ENCODE results near the gene DPP10.

The DPP10 gene

DNA sequence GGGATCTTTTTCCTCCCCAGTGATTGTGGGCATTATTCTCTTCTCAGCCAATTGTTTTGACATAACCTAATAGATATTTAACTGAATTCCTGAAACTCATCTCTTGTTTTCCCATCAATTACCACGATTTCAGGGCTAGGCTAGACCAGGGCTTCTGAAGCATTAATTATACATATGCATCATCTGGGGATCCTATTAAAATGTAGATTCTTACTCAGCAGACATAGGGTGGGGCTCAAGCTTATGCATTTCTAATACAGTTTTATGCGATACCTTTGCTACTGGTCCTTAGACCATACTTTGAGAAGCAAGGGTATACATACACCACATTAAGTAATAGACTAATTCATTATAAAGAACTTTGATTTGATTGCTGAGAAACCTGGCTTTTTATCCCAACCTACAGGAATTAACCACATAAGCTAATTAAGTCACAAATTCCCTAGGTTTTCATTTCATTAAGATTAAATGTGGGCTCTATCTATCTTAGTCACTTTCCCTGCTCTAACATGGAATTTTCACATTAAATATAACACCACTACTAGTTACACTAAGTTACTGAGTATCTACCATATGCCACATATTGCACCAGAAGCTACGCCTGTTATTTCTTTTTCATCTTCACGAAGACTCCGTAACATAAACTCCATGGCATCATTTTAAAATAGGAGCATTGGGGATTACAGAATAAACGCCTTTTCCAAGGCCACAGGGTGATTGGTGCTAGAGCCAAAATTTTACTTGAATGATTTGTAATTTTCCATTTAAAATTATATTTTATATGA is 417.5 kb downstream of the DPP10 start:
- no peaks in the 10 kb centered on the region for H3K4me1 ChIP-seq (ENCODE audit: control insufficient read depth, insufficient read depth, low read length)
- no peaks in the 10 kb centered on the region for H3K27me3 ChIP-seq (ENCODE audit: control insufficient read depth, insufficient read depth, low read length)
- no peaks in the 10 kb centered on the region for H3K36me3 ChIP-seq (ENCODE audit: control insufficient read depth, insufficient read depth, low read length)
- no peaks in the 10 kb centered on the region for H3K9me3 ChIP-seq (ENCODE audit: control insufficient read depth, insufficient read depth, low read length)
- no peak overlapping the region for H3K27ac ChIP-seq (ENCODE audit: low read length)
- WGBS (ENCODE audit: insufficient coverage, insufficient read length): no CpG with 5 or more reads among the region's 6 CpGs
- no peak overlapping the region for H3K4me3 ChIP-seq (ENCODE audit: low read length)
- DNase-seq (ENCODE audit: low read depth, low spot score): no peak

DNA sequence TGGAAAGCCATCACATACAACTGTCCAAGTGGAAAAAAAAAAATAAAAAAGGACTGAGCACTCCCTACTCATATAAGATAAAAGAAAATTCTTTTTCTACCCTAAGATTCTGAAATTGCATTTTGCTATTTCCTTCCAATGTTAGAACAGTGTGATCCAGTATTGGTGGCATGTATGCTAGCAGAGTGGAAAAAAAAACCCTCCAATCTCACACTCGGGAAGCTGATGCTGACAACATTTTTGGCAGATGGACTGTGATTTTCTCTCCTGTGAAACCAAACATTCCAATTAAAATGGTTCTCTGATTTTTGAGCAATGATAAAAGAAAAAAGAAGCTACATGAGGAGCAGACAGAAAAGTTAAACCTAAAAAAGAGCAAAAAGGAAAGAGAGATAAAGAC is 419.8 kb downstream of the DPP10 start:
- DNase-seq (ENCODE audit: low read depth, low spot score): no peak
- H3K4me3 ChIP-seq (ENCODE audit: low read length): no peak overlapping the region
- no peaks in the 10 kb centered on the region for H3K27me3 ChIP-seq (ENCODE audit: control insufficient read depth, insufficient read depth, low read length)
- H3K27ac ChIP-seq (ENCODE audit: low read length): no peak overlapping the region
- no peaks in the 10 kb centered on the region for H3K9me3 ChIP-seq (ENCODE audit: control insufficient read depth, insufficient read depth, low read length)
- no peaks in the 10 kb centered on the region for H3K36me3 ChIP-seq (ENCODE audit: control insufficient read depth, insufficient read depth, low read length)
- no CpG with 5 or more reads among the region's 1 CpG for WGBS (ENCODE audit: insufficient coverage, insufficient read length)
- no peaks in the 10 kb centered on the region for H3K4me1 ChIP-seq (ENCODE audit: control insufficient read depth, insufficient read depth, low read length)

DNA sequence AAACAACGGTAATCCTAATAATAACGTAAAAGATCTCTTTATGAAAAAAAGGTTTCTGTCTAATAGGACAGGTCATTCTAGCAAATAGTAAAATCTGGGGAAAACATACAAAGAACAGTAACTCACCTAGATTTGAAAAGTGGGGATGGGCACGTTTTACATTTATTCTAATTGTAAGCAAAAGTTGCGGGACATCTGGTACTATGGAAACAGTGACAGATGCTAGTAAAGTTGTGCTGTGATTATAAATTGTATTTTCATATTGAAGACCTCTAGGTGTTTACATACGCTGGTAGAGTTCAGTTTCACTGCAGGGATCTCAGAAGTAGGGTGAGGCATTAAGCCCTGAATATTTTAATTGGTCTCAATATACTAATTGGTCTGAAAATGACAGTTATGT is 422.5 kb downstream of the DPP10 start:
- Histone ChIP-seq H3K4me3 (ENCODE audit: low read length) (no peak overlapping the region), H3K27ac (ENCODE audit: low read length) (no peak overlapping the region), H3K27me3 (ENCODE audit: control insufficient read depth, insufficient read depth, low read length) (no peaks in the 10 kb centered on the region), H3K9me3 (ENCODE audit: control insufficient read depth, insufficient read depth, low read length) (no peaks in the 10 kb centered on the region), H3K36me3 (ENCODE audit: control insufficient read depth, insufficient read depth, low read length) (no peaks in the 10 kb centered on the region), H3K4me1 (ENCODE audit: control insufficient read depth, insufficient read depth, low read length) (no peaks in the 10 kb centered on the region)
- WGBS (ENCODE audit: insufficient coverage, insufficient read length): no CpG with 5 or more reads among the region's 5 CpGs
- no peak for DNase-seq (ENCODE audit: low read depth, low spot score)

DNA sequence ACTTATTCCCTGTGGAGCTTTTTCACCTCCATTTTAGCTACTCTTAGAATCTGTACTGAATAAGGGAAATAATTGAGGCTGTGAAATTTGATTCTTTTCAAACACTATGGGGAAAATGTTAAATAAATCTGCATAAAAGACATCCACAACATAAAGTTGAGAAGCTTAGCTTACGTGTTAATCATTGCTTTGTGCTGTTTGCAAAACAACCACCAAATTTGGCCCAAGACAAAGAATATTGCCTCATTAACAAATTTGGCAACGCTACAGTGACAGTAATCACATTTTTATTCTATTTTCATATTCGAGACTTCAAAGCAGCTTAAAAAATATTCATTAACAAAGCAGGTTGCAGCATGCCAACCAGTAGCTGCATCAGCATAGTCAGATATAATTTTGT is 437.6 kb downstream of the DPP10 start:
- Histone ChIP-seq H3K27me3 (ENCODE audit: control insufficient read depth, insufficient read depth, low read length) (no peaks in the 10 kb centered on the region), H3K4me1 (ENCODE audit: control insufficient read depth, insufficient read depth, low read length) (no peaks in the 10 kb centered on the region), H3K27ac (ENCODE audit: low read length) (no peak overlapping the region), H3K9me3 (ENCODE audit: control insufficient read depth, insufficient read depth, low read length) (no peaks in the 10 kb centered on the region), H3K4me3 (ENCODE audit: low read length) (no peak overlapping the region), H3K36me3 (ENCODE audit: control insufficient read depth, insufficient read depth, low read length) (no peaks in the 10 kb centered on the region)
- DNase-seq (ENCODE audit: low read depth, low spot score): no peak
- WGBS (ENCODE audit: insufficient coverage, insufficient read length): no CpG with 5 or more reads among the region's 3 CpGs

DNA sequence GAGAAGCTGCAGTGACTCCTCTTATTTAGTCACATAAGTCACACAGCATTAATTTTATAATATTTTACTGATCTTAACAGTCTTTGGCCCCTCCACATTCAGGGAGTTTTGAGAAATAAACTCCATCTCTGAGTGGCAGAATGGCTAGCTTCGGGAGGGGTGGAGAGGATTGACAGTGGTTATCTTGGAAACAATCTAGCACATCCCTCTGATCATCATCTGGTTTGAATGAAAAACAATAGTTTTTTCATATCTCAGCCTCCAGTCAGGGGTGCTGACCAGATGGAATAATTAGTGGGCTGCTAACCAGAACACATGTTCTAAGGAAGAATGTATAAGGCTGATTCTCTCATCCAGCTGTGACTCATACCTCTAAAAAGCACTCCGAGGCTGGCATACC is 477.5 kb downstream of the DPP10 start:
- WGBS (ENCODE audit: insufficient coverage, insufficient read length): no CpG with 5 or more reads among the region's 2 CpGs
- Histone ChIP-seq H3K27ac (ENCODE audit: low read length) (no peak overlapping the region), H3K27me3 (ENCODE audit: control insufficient read depth, insufficient read depth, low read length) (no peaks in the 10 kb centered on the region), H3K9me3 (ENCODE audit: control insufficient read depth, insufficient read depth, low read length) (no peaks in the 10 kb centered on the region), H3K36me3 (ENCODE audit: control insufficient read depth, insufficient read depth, low read length) (no peaks in the 10 kb centered on the region), H3K4me1 (ENCODE audit: control insufficient read depth, insufficient read depth, low read length) (no peaks in the 10 kb centered on the region), H3K4me3 (ENCODE audit: low read length) (no peak overlapping the region)
- DNase-seq (ENCODE audit: low read depth, low spot score): no peak

DNA sequence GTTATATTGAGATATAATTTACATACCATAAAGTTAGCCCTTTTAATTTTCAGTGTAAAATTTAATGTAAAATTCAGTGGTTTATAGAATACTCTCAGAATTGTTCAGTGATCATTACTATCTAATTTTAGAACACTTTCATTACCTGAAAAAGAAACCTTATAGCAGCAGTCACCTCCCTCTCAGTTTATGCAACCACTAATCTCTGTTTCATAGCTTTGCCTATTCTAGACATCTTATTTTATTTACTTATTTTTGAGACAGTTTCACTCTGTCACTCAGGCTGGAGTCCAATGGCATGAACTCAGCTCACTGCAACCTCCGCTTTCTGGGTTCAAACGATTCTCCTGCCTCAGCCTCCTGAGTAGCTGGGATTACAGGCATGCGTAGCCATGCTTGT is 479.6 kb downstream of the DPP10 start:
- WGBS (ENCODE audit: insufficient coverage, insufficient read length): no CpG with 5 or more reads among the region's 3 CpGs
- no peaks in the 10 kb centered on the region for H3K9me3 ChIP-seq (ENCODE audit: control insufficient read depth, insufficient read depth, low read length)
- no peaks in the 10 kb centered on the region for H3K27me3 ChIP-seq (ENCODE audit: control insufficient read depth, insufficient read depth, low read length)
- no peak for DNase-seq (ENCODE audit: low read depth, low spot score)
- no peak overlapping the region for H3K4me3 ChIP-seq (ENCODE audit: low read length)
- no peaks in the 10 kb centered on the region for H3K36me3 ChIP-seq (ENCODE audit: control insufficient read depth, insufficient read depth, low read length)
- H3K4me1 ChIP-seq (ENCODE audit: control insufficient read depth, insufficient read depth, low read length): no peaks in the 10 kb centered on the region
- no peak overlapping the region for H3K27ac ChIP-seq (ENCODE audit: low read length)

DNA sequence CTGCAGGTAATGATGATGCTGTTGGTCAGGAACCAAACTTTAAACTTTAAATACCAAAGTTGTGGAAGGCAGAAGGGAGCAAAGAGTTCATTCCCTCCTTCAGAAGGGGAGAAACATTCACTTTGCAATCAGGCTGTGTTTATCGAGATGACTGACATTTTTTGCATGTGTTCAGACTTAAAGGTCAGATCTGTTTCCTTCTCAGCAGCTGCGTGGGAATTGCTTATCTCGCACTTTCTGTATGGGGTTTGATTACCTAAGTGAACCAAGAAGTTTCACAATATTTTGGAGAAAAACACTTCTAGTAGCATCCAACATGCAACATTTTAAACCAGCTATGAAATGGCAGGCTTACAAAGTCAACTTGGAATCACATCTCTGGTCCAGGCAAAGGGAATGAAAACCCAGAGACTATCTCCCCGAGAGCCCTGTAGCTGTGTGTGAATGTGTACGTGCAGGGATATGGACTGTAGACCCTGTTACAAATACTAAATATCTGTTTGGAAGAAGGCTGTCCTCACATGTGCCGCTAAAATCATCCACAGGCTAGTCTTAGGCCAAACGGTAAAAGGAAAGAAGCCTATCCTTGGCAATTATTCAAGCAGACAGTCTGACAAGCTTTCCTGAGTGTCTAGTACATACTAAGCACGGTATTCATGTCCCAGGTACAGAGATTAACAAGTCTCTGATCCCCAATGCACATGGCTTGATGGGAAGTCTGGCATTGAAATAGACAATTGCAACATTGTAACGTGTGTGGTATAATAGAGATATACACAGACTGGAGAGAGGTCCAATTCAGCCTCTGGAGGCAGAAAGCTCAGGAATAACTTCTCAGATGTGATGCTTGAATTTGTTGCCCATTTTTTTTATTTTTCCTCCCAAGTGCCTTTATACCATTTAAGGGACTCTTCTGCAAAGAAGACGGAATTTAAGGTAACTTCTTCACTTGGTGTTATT is 483.1 kb downstream of the DPP10 start:
- H3K27ac ChIP-seq (ENCODE audit: low read length): no peak overlapping the region
- H3K4me1 ChIP-seq (ENCODE audit: control insufficient read depth, insufficient read depth, low read length): no peaks in the 10 kb centered on the region
- H3K4me3 ChIP-seq (ENCODE audit: low read length): no peak overlapping the region
- no peak for DNase-seq (ENCODE audit: low read depth, low spot score)
- no CpG with 5 or more reads among the region's 10 CpGs for WGBS (ENCODE audit: insufficient coverage, insufficient read length)
- H3K36me3 ChIP-seq (ENCODE audit: control insufficient read depth, insufficient read depth, low read length): no peaks in the 10 kb centered on the region
- H3K9me3 ChIP-seq (ENCODE audit: control insufficient read depth, insufficient read depth, low read length): no peaks in the 10 kb centered on the region; the same call in 1 of the 2 replicates
- no peaks in the 10 kb centered on the region for H3K27me3 ChIP-seq (ENCODE audit: control insufficient read depth, insufficient read depth, low read length)

DNA sequence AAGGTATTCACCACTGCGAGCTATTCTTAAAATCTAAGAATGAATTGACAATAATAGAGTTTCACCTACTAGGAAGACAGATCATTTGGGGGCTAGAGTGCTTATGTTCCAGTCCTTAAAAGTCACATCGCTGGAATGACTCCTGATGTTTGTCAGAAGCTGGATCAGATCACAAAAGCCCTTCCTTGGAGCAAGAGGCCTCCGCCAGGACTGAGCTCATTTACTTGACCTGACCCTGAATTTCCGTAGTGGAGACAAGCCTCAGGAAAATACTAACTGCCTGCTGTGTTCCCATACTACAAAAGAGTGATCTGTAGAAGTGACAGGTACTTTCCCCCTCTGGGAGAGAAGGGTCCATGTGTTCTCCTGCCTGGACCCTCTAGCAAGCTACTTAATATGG is 483.9 kb downstream of the DPP10 start:
- H3K4me3 ChIP-seq (ENCODE audit: low read length): no peak overlapping the region
- H3K27me3 ChIP-seq (ENCODE audit: control insufficient read depth, insufficient read depth, low read length): no peaks in the 10 kb centered on the region
- H3K9me3 ChIP-seq (ENCODE audit: control insufficient read depth, insufficient read depth, low read length): no peaks in the 10 kb centered on the region; the same call in 1 of the 2 replicates
- DNase-seq (ENCODE audit: low read depth, low spot score): no peak
- no peak overlapping the region for H3K27ac ChIP-seq (ENCODE audit: low read length)
- H3K36me3 ChIP-seq (ENCODE audit: control insufficient read depth, insufficient read depth, low read length): no peaks in the 10 kb centered on the region
- H3K4me1 ChIP-seq (ENCODE audit: control insufficient read depth, insufficient read depth, low read length): no peaks in the 10 kb centered on the region
- no CpG with 5 or more reads among the region's 4 CpGs for WGBS (ENCODE audit: insufficient coverage, insufficient read length)

DNA sequence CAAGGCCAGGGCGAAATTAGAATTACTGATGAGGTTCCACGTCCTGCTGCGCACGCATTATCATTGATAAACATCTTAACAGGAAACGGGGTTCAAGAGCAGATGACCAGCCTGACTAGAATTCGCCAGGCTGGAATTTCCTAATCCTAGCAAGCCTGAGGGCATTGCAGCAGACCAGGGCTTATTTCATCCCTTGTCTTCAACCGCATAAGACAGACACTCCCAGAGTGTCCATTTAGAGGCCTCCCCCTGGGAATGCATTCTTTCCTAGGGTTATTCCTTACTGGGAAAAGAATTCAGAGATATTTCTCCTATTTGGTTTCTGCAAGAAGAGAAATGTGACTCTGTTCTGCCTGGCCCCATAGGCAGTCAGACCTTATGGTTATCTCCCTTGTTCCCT is 486.8 kb downstream of the DPP10 start:
- no peak overlapping the region for H3K27ac ChIP-seq (ENCODE audit: low read length)
- WGBS (ENCODE audit: insufficient coverage, insufficient read length): no CpG with 5 or more reads among the region's 7 CpGs
- no peaks in the 10 kb centered on the region for H3K27me3 ChIP-seq (ENCODE audit: control insufficient read depth, insufficient read depth, low read length)
- no peak overlapping the region for H3K4me3 ChIP-seq (ENCODE audit: low read length)
- DNase-seq (ENCODE audit: low read depth, low spot score): no peak
- no peaks in the 10 kb centered on the region; the same call in 1 of the 2 replicates for H3K9me3 ChIP-seq (ENCODE audit: control insufficient read depth, insufficient read depth, low read length)
- H3K4me1 ChIP-seq (ENCODE audit: control insufficient read depth, insufficient read depth, low read length): no peaks in the 10 kb centered on the region
- H3K36me3 ChIP-seq (ENCODE audit: control insufficient read depth, insufficient read depth, low read length): no peaks in the 10 kb centered on the region

DNA sequence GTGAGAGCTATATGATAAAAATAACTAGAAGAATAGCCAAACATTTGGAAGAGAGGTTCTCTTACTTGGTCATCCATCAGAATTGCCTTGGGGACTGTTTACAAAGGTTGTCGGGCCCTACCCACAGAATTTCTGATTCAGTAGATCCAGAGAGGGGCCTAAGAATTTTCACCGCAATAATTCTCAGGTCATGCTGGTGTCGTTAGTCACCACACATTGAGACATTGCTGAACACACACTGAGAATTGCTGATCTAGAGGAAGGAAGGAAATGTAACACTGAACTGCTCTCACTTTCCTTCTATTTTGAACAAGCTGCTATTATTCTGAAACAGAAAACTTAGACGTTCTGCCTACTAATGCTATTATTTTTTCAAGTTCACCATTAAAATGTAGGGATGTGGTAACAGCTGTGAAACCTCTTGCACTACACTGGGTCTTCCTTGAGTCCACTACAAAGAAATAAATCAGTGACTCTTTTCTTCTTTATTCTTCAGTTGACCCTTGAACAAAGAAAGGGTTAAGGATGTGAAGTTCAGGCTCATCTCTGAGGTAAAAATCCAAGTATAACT is 491.3 kb downstream of the DPP10 start:
- no peaks in the 10 kb centered on the region for H3K9me3 ChIP-seq (ENCODE audit: control insufficient read depth, insufficient read depth, low read length)
- whole genome bisulfite sequencing (ENCODE audit: insufficient coverage, insufficient read length): no CpG with 5 or more reads among the region's 4 CpGs
- H3K27ac ChIP-seq (ENCODE audit: low read length): no peak overlapping the region

More for the DNA sequence above, 491.3 kb downstream of the DPP10 start:
- Histone ChIP-seq H3K36me3 (ENCODE audit: control insufficient read depth, insufficient read depth, low read length) (no peaks in the 10 kb centered on the region), H3K27me3 (ENCODE audit: control insufficient read depth, insufficient read depth, low read length) (no peaks in the 10 kb centered on the region), H3K4me3 (ENCODE audit: low read length) (no peak overlapping the region), H3K4me1 (ENCODE audit: control insufficient read depth, insufficient read depth, low read length) (no peaks in the 10 kb centered on the region)
- no peak for DNase-seq (ENCODE audit: low read depth, low spot score)

Data from iPS DF 6.9 (cell line).